Occipital lobe (tissue), 3 donors: ENCODE results near the gene HNRNPK. TPM values are rescaled to one million over a fixed set of nuclear protein-coding genes. Genes with fewer than 3 reads are reported as not detected.
A peak's percentile ranks its signal among the peaks of the same experiment; 100 is the strongest.

ENCODE experiments used
- DNase-seq: peaks from one replicate; lab custom pipeline; 2025; lab: John Stamatoyannopoulos, UW
- small RNA-seq: library from RNA; depleted of rRNA; stranded (forward); fragments of <200 nt; gene quantifications from one replicate; pipeline ENCODE3, GENCODE V24; 2014
- total RNA-seq: library from RNA; depleted of rRNA; stranded (reverse); fragments of >200 nt; gene quantifications from one replicate; pipeline ENCODE4 v1.2.3, GENCODE V29; 2014

Gene HNRNPK
- total RNA-seq, 1 donor from 2014 or later: 769 TPM

DNA sequence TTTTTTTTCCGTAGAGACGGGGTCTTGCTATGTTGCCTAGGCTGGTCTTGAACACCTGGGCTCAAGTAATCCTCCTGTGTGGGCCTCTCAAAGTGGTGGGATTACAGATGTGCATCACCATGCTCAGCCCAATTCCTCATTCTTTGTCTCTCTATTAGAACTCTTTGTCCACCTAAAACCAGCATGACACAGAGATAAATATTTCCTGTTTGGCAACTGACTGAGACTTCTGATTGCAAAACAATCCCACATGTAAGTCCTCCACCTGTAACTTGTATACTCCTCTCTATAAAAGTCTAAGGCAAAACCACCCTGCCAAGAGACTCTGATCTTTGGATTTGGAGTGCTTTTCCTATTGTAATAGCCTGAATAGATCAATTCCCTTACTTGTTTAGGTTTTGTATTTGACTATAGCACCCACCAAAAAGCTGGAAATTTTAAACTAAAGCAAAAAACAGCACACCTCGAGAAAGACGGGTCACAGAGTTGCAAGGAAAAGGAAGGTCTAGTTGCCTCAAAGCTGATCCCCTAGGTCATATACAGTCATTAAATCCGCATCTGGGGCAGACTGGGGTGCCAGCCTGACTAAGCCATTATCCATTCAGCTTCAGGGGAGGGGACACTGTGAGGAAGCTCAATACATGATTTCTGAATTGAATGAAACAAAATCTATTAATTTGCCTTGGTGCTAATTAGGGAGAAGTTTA is 45.3 kb downstream of the HNRNPK start:
- no peak for DNase-seq

- no peak for DNase-seq
Observed at GRCh38 chr9:83933790-83934189, 46.2 kb downstream of the HNRNPK start.

DNA sequence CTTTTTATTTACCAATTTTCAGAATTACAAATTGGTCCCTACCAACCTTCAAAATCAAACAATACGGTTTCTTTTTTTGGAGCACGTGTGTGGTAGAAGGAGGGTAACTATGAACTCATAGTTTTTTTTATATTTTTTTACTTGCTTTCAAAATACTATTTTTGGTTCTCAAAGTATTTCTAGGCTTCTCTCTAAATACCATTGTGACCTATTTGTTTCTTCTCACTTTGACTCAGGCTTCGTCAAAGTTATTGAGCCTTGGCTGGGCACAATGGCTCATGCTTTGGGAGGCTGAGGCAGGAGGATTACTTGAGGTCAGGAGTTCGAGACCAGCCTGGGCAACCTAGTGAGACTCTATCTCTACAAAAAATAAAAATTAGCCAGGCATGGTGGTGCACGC is 47.2 kb downstream of the HNRNPK start:
- no peak for DNase-seq

- DNase-seq: no peak
Observed at GRCh38 chr9:83932011-83932410, 48.0 kb downstream of the HNRNPK start.

DNA sequence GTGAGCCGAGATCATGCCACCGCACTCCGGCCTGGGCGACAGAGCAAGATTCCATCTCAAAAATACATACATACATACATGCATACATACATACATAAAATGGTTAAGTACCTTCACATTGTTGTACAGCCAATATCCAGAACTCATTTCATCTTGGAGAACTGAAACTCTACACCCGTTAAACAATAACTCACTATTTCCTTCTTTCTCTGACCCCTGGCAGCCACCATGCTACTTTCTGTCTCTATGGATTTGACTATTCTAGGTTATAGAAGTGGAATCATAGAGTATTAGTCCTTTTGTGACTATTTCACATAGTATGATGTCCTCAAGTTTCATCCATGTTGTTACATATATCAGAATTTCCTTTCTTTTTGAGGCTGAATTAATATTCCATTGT is 49.1 kb downstream of the HNRNPK start:
- no peak for DNase-seq

DNA sequence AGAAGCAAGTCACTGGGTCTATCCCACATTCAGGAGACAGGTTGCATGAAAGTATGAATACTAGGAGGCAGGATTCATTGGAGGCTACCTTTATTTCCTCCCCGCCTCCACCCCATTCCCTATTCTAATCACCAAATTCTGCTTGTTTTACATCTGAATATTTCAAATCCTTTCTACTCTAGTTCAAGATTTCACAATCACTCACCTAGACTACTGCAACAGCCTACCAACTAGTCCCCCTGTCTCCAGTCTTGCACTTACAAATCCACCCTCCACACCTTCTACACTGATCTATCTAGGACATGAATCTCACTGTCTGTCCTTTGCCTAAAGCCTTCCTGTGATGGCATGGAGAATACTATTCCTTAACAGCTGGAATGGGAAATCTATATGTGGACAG is 52.4 kb downstream of the HNRNPK start:
- no peak for DNase-seq

DNA sequence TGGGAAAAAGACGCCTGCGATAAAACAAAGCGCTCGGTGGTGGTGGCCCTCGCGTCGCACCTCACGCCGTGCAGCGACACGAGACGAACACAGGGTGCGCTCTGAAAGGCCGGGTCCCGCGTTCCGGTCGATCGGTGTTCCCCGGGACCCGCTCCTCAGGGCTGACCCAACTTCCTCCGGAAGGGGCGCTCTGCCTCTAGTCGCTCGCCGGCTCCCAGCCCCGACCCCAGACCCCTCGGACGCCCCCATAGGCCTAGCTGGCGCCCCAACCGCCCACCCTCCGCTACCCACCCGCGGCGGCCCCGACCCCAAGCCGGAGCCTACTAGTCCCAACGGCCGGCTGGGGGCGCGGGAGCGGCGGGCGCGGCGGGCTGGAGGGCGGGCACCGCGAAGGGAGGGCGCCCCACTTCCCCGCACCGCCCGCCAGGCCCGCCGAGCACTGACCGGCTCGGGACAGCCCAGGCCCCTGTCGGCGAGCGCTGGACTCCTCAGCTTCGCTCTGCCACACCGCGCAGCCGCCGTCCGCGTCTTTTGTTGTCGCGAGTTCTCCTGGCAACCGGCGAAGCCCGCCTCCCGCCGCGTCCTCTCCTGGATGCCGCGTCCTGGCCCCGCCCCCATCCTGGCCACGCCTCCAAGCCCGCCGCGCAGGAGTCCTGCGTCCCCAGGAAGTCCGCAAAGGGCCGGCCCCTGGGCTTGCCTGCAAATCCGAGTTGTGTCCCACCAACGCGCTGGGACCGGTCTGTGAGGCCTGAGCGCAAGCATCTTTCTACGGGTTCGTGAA is 58.9 kb downstream of the HNRNPK start, which contains the start of gene KIF27:
KIF27 (minus strand) TSS at position 506 of the 781 bp plus-strand sequence. CDS start 5,841 bp downstream, outside the sequence.
- peak; percentile 98 for DNase-seq

- DNase-seq: no peak
Observed at GRCh38 chr9:83920469-83920926, 59.5 kb downstream of the HNRNPK start.

DNA sequence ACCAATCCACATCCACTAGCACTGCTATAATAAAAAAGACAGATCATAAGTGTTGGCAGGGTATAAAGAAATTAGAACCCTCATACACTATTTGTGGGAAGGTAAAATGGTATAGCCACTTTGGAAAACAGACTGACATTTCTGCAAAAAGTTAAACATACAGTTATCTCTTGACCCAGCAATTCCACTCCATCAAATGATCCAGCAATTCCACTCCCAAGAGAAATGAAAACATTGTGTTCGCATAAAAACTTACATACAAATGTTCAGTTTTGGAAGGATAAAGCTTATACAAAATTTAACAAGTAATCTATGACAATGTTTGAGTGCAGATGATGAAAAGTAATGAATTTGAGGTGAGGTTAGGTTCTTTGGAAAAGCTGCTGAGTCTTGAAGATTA is 60.9 kb downstream of the HNRNPK start:
- no peak for DNase-seq

Small RNA genes lying within 50 kb of the gene (small RNA-seq; reads per million reads assigned to genes)
- gene RF00019: not detected

Other genes starting within 250 kb of the HNRNPK start
- 10.9 TPM for gene GKAP1, start 162.4 kb downstream of the HNRNPK start, total RNA-seq
- 17.3 TPM for gene KIF27, start 58.8 kb downstream of the HNRNPK start, total RNA-seq
- gene RMI1, start 590 bp upstream of the HNRNPK start, total RNA-seq: 18.6 TPM